GM23338 (cell line): ENCODE measurements around the gene OBSCN.

Experiments used
- CREB1 ChIP-seq: fragments of 250-450 bp; sonication (Bioruptor Pico); IDR thresholded peaks from 2 replicates; pipeline ENCODE4 v1.5.0; 2020; ENCODE audit warnings: low read depth, mild to moderate bottlenecking, moderate library complexity
- EZH2 ChIP-seq: fragments of 200-600 bp; sonication (generic); IDR thresholded peaks from one replicate; pipeline ENCODE4 v1.8.0; 2017; ENCODE audit warnings: antibody characterized with exemption, mild to moderate bottlenecking, low read depth; ENCODE audit not compliant: unreplicated experiment
- EZH2phosphoT487 ChIP-seq: fragments of 200-600 bp; sonication (generic); IDR thresholded peaks from one replicate; pipeline ENCODE4 v1.8.1; 2018; ENCODE audit warnings: antibody characterized with exemption; ENCODE audit not compliant: unreplicated experiment
- JUNB ChIP-seq: IDR thresholded peaks from one replicate; pipeline ENCODE4 v1.6.1; 2016; ENCODE audit warnings: antibody characterized with exemption; ENCODE audit not compliant: unreplicated experiment
- POLR2AphosphoS5 ChIP-seq: IDR thresholded peaks from 2 replicates; pipeline ENCODE4 v1.6.1; 2016; ENCODE audit warnings: antibody characterized with exemption, low read depth
- ZNF114 ChIP-seq: fragments of 250-450 bp; sonication (Bioruptor Pico); IDR thresholded peaks from 2 replicates; pipeline ENCODE4 v1.5.0; 2020; ENCODE audit warnings: mild to moderate bottlenecking, moderate library complexity
- ZNF331 ChIP-seq: fragments of 250-450 bp; sonication (Bioruptor Pico); IDR thresholded peaks from 2 replicates; pipeline ENCODE4 v1.5.0; 2020; ENCODE audit warnings: low read depth, mild to moderate bottlenecking, moderate library complexity
- ZNF462 ChIP-seq: fragments of 250-450 bp; sonication (Bioruptor Pico); IDR thresholded peaks from 2 replicates; pipeline ENCODE4 v1.5.0; 2020; ENCODE audit warnings: mild to moderate bottlenecking, moderate library complexity
- TF ChIP-seq, protein P1 (sequence below): IDR thresholded peaks from one replicate; pipeline ENCODE4 v1.6.1; 2018; ENCODE audit warnings: antibody characterized with exemption; ENCODE audit not compliant: unreplicated experiment
- TF ChIP-seq, protein P2 (sequence below), 2 experiments: fragments of 200-600 bp in 1 of 2; sonication (generic) in 1 of 2; conservative IDR thresholded peaks; 2 replicates each; pipeline versions ENCODE4 v1.5.1 to v1.6.1; 2016 to 2017; ENCODE audit warnings: antibody characterized with exemption in 2 of 2, low read depth in 2 of 2, mild to moderate bottlenecking in 2 of 2, moderate library complexity in 1 of 2
- TF ChIP-seq, protein P3 (sequence below): IDR thresholded peaks from 2 replicates; pipeline ENCODE4 v1.6.1; 2016; ENCODE audit warnings: antibody characterized with exemption

GRCh38 chr1:228393811-228394570 is 186.1 kb downstream of the OBSCN start:
- TF ChIP-seq, protein P1, sequence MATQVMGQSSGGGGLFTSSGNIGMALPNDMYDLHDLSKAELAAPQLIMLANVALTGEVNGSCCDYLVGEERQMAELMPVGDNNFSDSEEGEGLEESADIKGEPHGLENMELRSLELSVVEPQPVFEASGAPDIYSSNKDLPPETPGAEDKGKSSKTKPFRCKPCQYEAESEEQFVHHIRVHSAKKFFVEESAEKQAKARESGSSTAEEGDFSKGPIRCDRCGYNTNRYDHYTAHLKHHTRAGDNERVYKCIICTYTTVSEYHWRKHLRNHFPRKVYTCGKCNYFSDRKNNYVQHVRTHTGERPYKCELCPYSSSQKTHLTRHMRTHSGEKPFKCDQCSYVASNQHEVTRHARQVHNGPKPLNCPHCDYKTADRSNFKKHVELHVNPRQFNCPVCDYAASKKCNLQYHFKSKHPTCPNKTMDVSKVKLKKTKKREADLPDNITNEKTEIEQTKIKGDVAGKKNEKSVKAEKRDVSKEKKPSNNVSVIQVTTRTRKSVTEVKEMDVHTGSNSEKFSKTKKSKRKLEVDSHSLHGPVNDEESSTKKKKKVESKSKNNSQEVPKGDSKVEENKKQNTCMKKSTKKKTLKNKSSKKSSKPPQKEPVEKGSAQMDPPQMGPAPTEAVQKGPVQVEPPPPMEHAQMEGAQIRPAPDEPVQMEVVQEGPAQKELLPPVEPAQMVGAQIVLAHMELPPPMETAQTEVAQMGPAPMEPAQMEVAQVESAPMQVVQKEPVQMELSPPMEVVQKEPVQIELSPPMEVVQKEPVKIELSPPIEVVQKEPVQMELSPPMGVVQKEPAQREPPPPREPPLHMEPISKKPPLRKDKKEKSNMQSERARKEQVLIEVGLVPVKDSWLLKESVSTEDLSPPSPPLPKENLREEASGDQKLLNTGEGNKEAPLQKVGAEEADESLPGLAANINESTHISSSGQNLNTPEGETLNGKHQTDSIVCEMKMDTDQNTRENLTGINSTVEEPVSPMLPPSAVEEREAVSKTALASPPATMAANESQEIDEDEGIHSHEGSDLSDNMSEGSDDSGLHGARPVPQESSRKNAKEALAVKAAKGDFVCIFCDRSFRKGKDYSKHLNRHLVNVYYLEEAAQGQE = no peak
- TF ChIP-seq EZH2phosphoT487 (no peak), POLR2AphosphoS5 (no peak), EZH2 (no peak), JUNB (no peak), CREB1 (no peak), ZNF462 (no peak), ZNF114 (CRISPR knock-in tag) (no peak), ZNF331 (no peak)
- TF ChIP-seq, protein P2, sequence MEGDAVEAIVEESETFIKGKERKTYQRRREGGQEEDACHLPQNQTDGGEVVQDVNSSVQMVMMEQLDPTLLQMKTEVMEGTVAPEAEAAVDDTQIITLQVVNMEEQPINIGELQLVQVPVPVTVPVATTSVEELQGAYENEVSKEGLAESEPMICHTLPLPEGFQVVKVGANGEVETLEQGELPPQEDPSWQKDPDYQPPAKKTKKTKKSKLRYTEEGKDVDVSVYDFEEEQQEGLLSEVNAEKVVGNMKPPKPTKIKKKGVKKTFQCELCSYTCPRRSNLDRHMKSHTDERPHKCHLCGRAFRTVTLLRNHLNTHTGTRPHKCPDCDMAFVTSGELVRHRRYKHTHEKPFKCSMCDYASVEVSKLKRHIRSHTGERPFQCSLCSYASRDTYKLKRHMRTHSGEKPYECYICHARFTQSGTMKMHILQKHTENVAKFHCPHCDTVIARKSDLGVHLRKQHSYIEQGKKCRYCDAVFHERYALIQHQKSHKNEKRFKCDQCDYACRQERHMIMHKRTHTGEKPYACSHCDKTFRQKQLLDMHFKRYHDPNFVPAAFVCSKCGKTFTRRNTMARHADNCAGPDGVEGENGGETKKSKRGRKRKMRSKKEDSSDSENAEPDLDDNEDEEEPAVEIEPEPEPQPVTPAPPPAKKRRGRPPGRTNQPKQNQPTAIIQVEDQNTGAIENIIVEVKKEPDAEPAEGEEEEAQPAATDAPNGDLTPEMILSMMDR (conservative IDR thresholded peaks at IDR 0.05; ENCODE audit: low read depth in 2 of 2) = no peak
- TF ChIP-seq, protein P3, sequence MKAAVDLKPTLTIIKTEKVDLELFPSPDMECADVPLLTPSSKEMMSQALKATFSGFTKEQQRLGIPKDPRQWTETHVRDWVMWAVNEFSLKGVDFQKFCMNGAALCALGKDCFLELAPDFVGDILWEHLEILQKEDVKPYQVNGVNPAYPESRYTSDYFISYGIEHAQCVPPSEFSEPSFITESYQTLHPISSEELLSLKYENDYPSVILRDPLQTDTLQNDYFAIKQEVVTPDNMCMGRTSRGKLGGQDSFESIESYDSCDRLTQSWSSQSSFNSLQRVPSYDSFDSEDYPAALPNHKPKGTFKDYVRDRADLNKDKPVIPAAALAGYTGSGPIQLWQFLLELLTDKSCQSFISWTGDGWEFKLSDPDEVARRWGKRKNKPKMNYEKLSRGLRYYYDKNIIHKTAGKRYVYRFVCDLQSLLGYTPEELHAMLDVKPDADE = no peak
